IMR-90 (cell line): ENCODE measurements around the gene ALX4. TPM values are rescaled to one million over a fixed set of nuclear protein-coding genes. Genes with fewer than 3 reads are reported as not detected.

Source experiments
- ATAC-seq: fragments of 200-7000 bp; cut with Tn5 transposase; 2 replicates; pipeline ENCODE4 v1.9.1; 2020; ENCODE audit warnings: low read depth, mild to moderate bottlenecking, moderate library complexity
- BruUV-seq: library from RNA; stranded (reverse); fragments of 400-500 nt; replicated peaks from 2 replicates; lab custom pipeline; 2021; lab: Mats Ljungman, UMichigan
- CTCF ChIA-PET: fragments of 300-600 bp; formaldehyde crosslinking; extraction: SDS; loops from one replicate; lab custom pipeline; 2021; ENCODE audit warnings: antibody characterized with exemption; lab: Yijun Ruan, JAX
- POLR2A ChIA-PET: fragments of 300-600 bp; sonication (Branson Sonifier 250); formaldehyde crosslinking; loops from one replicate; lab custom pipeline; 2022; ENCODE audit warnings: antibody characterized with exemption; ENCODE audit not compliant: unreplicated experiment; lab: Charles Lee
- DNase-seq: peaks from one replicate; pipeline ENCODE4 v3.0.0; 2013
- H2AFZ ChIP-seq: replicated peaks from 2 replicates; pipeline ENCODE3; 2013; ENCODE audit warnings: low read length, mild to moderate bottlenecking; ENCODE audit not compliant: poor library complexity
- H2AK5ac ChIP-seq: 2 replicates; pipeline ENCODE4 v1.6.1; 2013; ENCODE audit warnings: low read depth, low read length, inconsistent platforms
- H2AK9ac ChIP-seq: replicated peaks from 2 replicates; pipeline ENCODE3; 2013; ENCODE audit warnings: mild to moderate bottlenecking, low read depth, low read length, moderate library complexity; ENCODE audit not compliant: poor library complexity
- H2BK120ac ChIP-seq: 2 replicates; pipeline ENCODE4 v1.6.1; 2013; ENCODE audit warnings: low read depth, low read length, inconsistent platforms
- H2BK15ac ChIP-seq: 3 replicates; pipeline ENCODE4 v1.6.1; 2013; ENCODE audit warnings: low read depth, low read length, inconsistent platforms
- H2BK20ac ChIP-seq: 2 replicates; pipeline ENCODE4 v1.6.1; 2013; ENCODE audit warnings: low read depth, mild to moderate bottlenecking, inconsistent platforms, low read length, moderate library complexity
- H2BK5ac ChIP-seq: 2 replicates; pipeline ENCODE4 v1.6.1; 2013; ENCODE audit warnings: mild to moderate bottlenecking, low read depth, low read length, inconsistent platforms; ENCODE audit not compliant: poor library complexity, severe bottlenecking
- H3K14ac ChIP-seq: replicated peaks from 2 replicates; pipeline ENCODE4 v1.6.1; 2013; ENCODE audit warnings: low read depth, low read length, inconsistent platforms
- H3K18ac ChIP-seq: 2 replicates; pipeline ENCODE4 v1.6.1; 2013; ENCODE audit warnings: low read depth, low read length, control low read depth
- H3K23ac ChIP-seq: 2 replicates; pipeline ENCODE4 v1.6.1; 2013; ENCODE audit warnings: low read depth, low read length, inconsistent platforms
- H3K27ac ChIP-seq: 2 replicates; pipeline ENCODE4 v1.5.1; 2013; ENCODE audit warnings: mild to moderate bottlenecking, control low read depth, low read length; ENCODE audit not compliant: insufficient read depth
- H3K27me3 ChIP-seq: 2 replicates; pipeline ENCODE4 v1.6.1; 2013; ENCODE audit warnings: low read length; ENCODE audit not compliant: control insufficient read depth, insufficient read depth
- H3K36me3 ChIP-seq: 2 replicates; pipeline ENCODE4 v1.6.1; 2013; ENCODE audit warnings: low read length, mixed read lengths; ENCODE audit not compliant: control insufficient read depth, insufficient read depth
- H3K4ac ChIP-seq: 2 replicates; pipeline ENCODE4 v1.6.1; 2013; ENCODE audit warnings: low read depth, low read length, inconsistent platforms
- H3K4me1 ChIP-seq: 2 replicates; pipeline ENCODE4 v1.6.1; 2013; ENCODE audit warnings: low read length, mixed read lengths; ENCODE audit not compliant: control insufficient read depth, insufficient read depth
- H3K4me2 ChIP-seq: 2 replicates; pipeline ENCODE4 v1.6.1; 2013; ENCODE audit warnings: low read depth, mild to moderate bottlenecking, control low read depth, low read length, moderate library complexity
- H3K4me3 ChIP-seq: 2 replicates; pipeline ENCODE4 v1.5.1; 2013; ENCODE audit warnings: low read depth, mild to moderate bottlenecking, control low read depth, low read length, moderate library complexity; ENCODE audit not compliant: insufficient read depth
- H3K56ac ChIP-seq: 2 replicates; pipeline ENCODE4 v1.6.1; 2013; ENCODE audit warnings: low read length, inconsistent platforms; ENCODE audit not compliant: insufficient read depth; ENCODE audit errors: extremely low read depth
- H3K79me1 ChIP-seq, 2 experiments: 2 replicates each; pipeline ENCODE4 v1.6.1; 2013; ENCODE audit warnings: low read length in 2 of 2, inconsistent platforms in 1 of 2, low read depth in 1 of 2
- H3K9ac ChIP-seq: 2 replicates; pipeline ENCODE4 v1.6.1; 2013; ENCODE audit warnings: low read depth, low read length, control low read depth
- H3K9me1 ChIP-seq: 2 replicates; pipeline ENCODE4 v1.6.1; 2013; ENCODE audit warnings: low read length, inconsistent platforms; ENCODE audit not compliant: insufficient read depth
- H3K9me3 ChIP-seq: 2 replicates; pipeline ENCODE4 v1.6.1; 2013; ENCODE audit warnings: low read length; ENCODE audit not compliant: control insufficient read depth, insufficient read depth
- H4K20me1 ChIP-seq: 2 replicates; pipeline ENCODE4 v1.6.1; 2013; ENCODE audit warnings: low read length, inconsistent platforms; ENCODE audit not compliant: insufficient read depth
- H4K5ac ChIP-seq: 2 replicates; pipeline ENCODE4 v1.6.1; 2013; ENCODE audit warnings: mild to moderate bottlenecking, low read depth, low read length, control low read depth
- H4K8ac ChIP-seq, 2 experiments: 2 replicates each; pipeline ENCODE4 v1.6.1; 2013; ENCODE audit warnings: low read depth in 2 of 2, low read length in 2 of 2, control low read depth in 1 of 2, inconsistent platforms in 1 of 2
- H4K91ac ChIP-seq: 2 replicates; pipeline ENCODE4 v1.6.1; 2013; ENCODE audit warnings: low read depth, low read length, inconsistent platforms; ENCODE audit not compliant: insufficient read depth
- CEBPB ChIP-seq: IDR thresholded peaks from 2 replicates; pipeline ENCODE4 v1.6.1; 2012; ENCODE audit warnings: low read depth, low read length, improper control_type of control experiment
- NFE2L2 ChIP-seq: fragments of 150-350 bp; IDR thresholded peaks from 2 replicates; pipeline ENCODE4 v1.6.1; 2016; ENCODE audit warnings: low read depth, mild to moderate bottlenecking, low read length
- SMC3 ChIP-seq: fragments of 150-350 bp; IDR thresholded peaks from 2 replicates; pipeline ENCODE4 v1.6.1; 2016; ENCODE audit warnings: low read depth, mild to moderate bottlenecking, antibody characterized with exemption, low read length, moderate library complexity
- WGBS, 2 experiments: methylation state at CpG; one replicate each; pipeline versions ENCODE4 v1.1.5 to v1.1.7; 2013; ENCODE audit warnings: missing lambda C conversion rate in 2 of 2; ENCODE audit not compliant: insufficient read length in 1 of 2; ENCODE audit errors: extremely low coverage in 2 of 2; 5-methylcytosine and 5-hydroxymethylcytosine counted together
- dilution Hi-C: fragments of 300-500 bp; cut with HindIII; formaldehyde crosslinking; loops from one replicate; pipeline ENCODE4 v1.14.3; 2018; ENCODE audit warnings: low sequenced_read_pairs; ENCODE audit not compliant: unreplicated experiment
- in situ Hi-C: fragments of 300-500 bp; cut with MboI; formaldehyde crosslinking; loops from 3 replicates; pipeline ENCODE4 v1.14.3; 2019; ENCODE audit warnings: low sequenced_read_pairs, inconsistent platforms, mixed read lengths
- intact Hi-C: fragments of 100-400 bp; cut with micrococcal nuclease; formaldehyde crosslinking; loops from 2 replicates; pipeline ENCODE4 v1.10.0; 2022
- polyA plus RNA-seq, 3 experiments: library from polyadenylated mRNA; depleted of rRNA; stranded (reverse); fragments of >200 nt; gene quantifications; 2 replicates each; pipeline ENCODE4 v1.2.3, GENCODE V29; 2012; ENCODE audit warnings: low replicate concordance in 1 of 3
- total RNA-seq: library from RNA; depleted of rRNA; stranded (reverse); fragments of >200 nt; gene quantifications from 2 replicates; pipeline ENCODE4 v1.2.3, GENCODE V29; 2012
- TF ChIP-seq, protein P1 (sequence below): fragments of 150-350 bp; IDR thresholded peaks from 2 replicates; pipeline ENCODE4 v1.6.1; 2016; ENCODE audit warnings: low read depth, mild to moderate bottlenecking, low read length, moderate library complexity, borderline replicate concordance
- TF ChIP-seq, protein P2 (sequence below): fragments of 150-350 bp; IDR thresholded peaks from 2 replicates; pipeline ENCODE4 v1.6.1; 2017; ENCODE audit warnings: mild to moderate bottlenecking, antibody characterized with exemption, low read length, low read depth

The ALX4 gene
- total and polyA plus RNA-seq, 2 of the 4 experiments (the other 2 are of a cell fraction): not detected

DNA sequence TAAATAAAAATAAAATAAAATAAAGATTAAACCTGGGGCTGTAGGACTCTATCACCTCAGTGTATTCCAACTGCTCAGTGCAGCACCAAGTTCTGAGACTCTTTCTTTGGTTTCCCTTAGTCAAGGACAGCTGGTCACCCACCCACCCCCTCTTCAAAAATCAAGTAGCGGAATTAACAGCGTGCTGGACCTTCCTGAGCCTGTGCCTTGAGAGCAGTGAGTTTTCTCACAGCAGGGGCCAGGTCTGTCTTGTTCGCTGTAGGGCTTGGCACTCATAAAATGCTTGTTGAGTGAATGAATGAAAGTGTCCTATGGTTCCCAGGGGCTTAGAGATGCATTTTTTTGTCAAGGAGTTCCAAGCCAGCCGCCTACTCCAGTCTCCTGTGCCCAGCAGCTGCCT lies 2.9 kb upstream of the ALX4 start:
- no peak for TF ChIP-seq SMC3
- TF ChIP-seq CEBPB: no peak
- TF ChIP-seq, protein P1, sequence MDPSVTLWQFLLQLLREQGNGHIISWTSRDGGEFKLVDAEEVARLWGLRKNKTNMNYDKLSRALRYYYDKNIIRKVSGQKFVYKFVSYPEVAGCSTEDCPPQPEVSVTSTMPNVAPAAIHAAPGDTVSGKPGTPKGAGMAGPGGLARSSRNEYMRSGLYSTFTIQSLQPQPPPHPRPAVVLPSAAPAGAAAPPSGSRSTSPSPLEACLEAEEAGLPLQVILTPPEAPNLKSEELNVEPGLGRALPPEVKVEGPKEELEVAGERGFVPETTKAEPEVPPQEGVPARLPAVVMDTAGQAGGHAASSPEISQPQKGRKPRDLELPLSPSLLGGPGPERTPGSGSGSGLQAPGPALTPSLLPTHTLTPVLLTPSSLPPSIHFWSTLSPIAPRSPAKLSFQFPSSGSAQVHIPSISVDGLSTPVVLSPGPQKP: no peak
- no peak for TF ChIP-seq NFE2L2
- TF ChIP-seq, protein P2, sequence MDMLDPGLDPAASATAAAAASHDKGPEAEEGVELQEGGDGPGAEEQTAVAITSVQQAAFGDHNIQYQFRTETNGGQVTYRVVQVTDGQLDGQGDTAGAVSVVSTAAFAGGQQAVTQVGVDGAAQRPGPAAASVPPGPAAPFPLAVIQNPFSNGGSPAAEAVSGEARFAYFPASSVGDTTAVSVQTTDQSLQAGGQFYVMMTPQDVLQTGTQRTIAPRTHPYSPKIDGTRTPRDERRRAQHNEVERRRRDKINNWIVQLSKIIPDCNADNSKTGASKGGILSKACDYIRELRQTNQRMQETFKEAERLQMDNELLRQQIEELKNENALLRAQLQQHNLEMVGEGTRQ: no peak
- H3K4me3 ChIP-seq: no peak overlapping the region
- H2BK5ac ChIP-seq: no peak overlapping the region
- CTCF ChIA-PET: no interaction called here
- ATAC-seq (no peak), DNase-seq (no peak)
- H2AK5ac ChIP-seq: no peak overlapping the region
- no peak overlapping the region for H3K14ac ChIP-seq
- dilution Hi-C loops: no loop called here
- H4K5ac ChIP-seq: no peak overlapping the region
- no peak overlapping the region for H3K18ac ChIP-seq
- intact Hi-C loops: no loop called here
- peaks cover 12% of the 10 kb centered on the region for H3K9me3 ChIP-seq
- H2BK20ac ChIP-seq: no peak overlapping the region
- no peak overlapping the region for H3K23ac ChIP-seq
- peaks cover 93% of the 10 kb centered on the region for H3K27me3 ChIP-seq
- H4K20me1 ChIP-seq: 0 out of 2 replicates have a peak, but pooled peaks cover 3% of the 10 kb centered on the region
- no TSS peak for BruUV-seq
- no peaks in the 10 kb centered on the region; the same call in 1 of the 2 replicates for H3K4me1 ChIP-seq
- no peak overlapping the region for H4K8ac ChIP-seq
- no peak overlapping the region for H2AFZ ChIP-seq
- no peaks in the 10 kb centered on the region for H3K79me1 ChIP-seq
- in situ Hi-C loops: no loop called here
- H3K36me3 ChIP-seq: no peaks in the 10 kb centered on the region
- no peak overlapping the region for H3K4me2 ChIP-seq
- no peaks in the 10 kb centered on the region; the same call in 1 of the 2 replicates for H3K9me1 ChIP-seq
- H3K4ac ChIP-seq: no peak overlapping the region
- no peak overlapping the region for H4K91ac ChIP-seq
- no peak overlapping the region for H2BK120ac ChIP-seq
- no peak overlapping the region for H3K27ac ChIP-seq
- POLR2A ChIA-PET: interaction anchor here (0.7 kb wide), 1 partner anchor 618 kb away, joined by 5 read pairs; no protein-coding TSS in a partner anchor
- H2BK15ac ChIP-seq: no peak overlapping the region
- no peak overlapping the region for H3K9ac ChIP-seq
- no peak overlapping the region for H3K56ac ChIP-seq
- no CpG with 5 or more reads among the region's 4 CpGs for WGBS, 2 experiments
- no peak overlapping the region for H2AK9ac ChIP-seq
